IPS-15b (cell line): ENCODE data around the gene ZNF44.
"Not testable (repeated sequence)": the region's sequence is repeated elsewhere in the genome, so short reads cannot be mapped to it uniquely, and the experiment has no call there.

Source experiments
- H3K27me3 ChIP-seq: one replicate; pipeline ENCODE4 v1.6.1; 2013; ENCODE audit warnings: low read length; ENCODE audit not compliant: control insufficient read depth, insufficient read depth
- H3K36me3 ChIP-seq: one replicate; pipeline ENCODE4 v1.6.1; 2013; ENCODE audit warnings: low read length; ENCODE audit not compliant: control insufficient read depth, insufficient read depth
- H3K4me1 ChIP-seq: one replicate; pipeline ENCODE4 v1.6.1; 2013; ENCODE audit warnings: mild to moderate bottlenecking, low read length; ENCODE audit not compliant: control insufficient read depth, insufficient read depth
- H3K4me3 ChIP-seq: one replicate; pipeline ENCODE4 v1.5.1; 2013; ENCODE audit warnings: low read depth, low read length
- H3K9ac ChIP-seq: one replicate; pipeline ENCODE4 v1.6.1; 2013; ENCODE audit warnings: low read depth, mild to moderate bottlenecking, low read length
- H3K9me3 ChIP-seq: one replicate; pipeline ENCODE4 v1.6.1; 2013; ENCODE audit warnings: mild to moderate bottlenecking, low read length; ENCODE audit not compliant: control insufficient read depth, insufficient read depth

ZNF44 gene

DNA sequence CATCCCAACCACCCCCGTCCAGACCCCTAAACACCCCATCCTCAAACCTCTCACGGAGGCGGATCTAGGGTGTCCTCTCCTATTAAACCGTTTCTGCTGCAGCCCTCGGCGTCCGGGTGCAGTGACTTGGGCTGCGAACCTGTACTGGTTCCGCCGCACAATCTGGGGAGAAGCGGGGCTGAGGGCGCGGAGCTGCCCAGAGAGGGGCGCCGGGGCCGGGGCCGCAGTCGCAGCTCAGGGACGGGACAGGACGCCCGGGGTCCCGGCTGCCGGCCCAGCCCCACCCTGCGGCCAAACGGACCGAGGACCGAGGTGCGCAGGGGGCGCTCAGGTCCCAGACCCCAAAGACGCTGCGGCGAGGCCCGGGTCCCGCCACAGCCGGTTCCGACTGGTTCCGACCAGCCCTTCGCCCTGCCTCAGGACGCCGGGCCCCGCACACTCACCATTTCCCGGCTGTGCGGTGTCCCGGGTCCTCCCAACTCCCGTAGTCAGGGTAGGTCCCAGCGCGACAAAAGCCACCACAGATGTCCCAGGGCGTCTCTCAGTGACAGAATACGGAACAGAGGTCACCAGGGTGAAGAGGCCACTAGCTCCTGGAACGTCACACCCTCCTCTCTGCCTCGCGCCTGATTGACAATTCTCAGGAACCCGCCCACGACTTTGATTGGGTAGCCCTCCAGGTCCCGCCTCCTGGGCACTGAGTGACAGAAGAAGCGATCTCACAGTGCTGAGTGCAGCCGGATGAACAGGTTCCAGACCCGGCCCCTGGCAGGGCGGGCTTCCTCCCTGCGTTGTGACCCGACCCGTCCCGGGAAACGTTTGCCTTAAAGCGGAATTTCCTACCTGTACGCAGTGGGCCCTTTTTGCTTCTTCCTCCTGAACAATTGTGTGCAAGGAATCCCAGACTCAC is at the start of gene ZNF44:
ZNF44 (minus strand) TSS at position 635 of the 910 bp plus-strand sequence; CDS start at position 446, 189 bp downstream.
- Histone ChIP-seq H3K36me3 (no peaks in the 10 kb centered on the region), H3K4me1 (peaks cover 5% of the 10 kb centered on the region), H3K9ac (peak within 1 kb of the TSS; percentile 68), H3K27me3 (no peaks in the 10 kb centered on the region), H3K9me3 (no peaks in the 10 kb centered on the region), H3K4me3 (peak within 1 kb of the TSS; percentile 86)

DNA sequence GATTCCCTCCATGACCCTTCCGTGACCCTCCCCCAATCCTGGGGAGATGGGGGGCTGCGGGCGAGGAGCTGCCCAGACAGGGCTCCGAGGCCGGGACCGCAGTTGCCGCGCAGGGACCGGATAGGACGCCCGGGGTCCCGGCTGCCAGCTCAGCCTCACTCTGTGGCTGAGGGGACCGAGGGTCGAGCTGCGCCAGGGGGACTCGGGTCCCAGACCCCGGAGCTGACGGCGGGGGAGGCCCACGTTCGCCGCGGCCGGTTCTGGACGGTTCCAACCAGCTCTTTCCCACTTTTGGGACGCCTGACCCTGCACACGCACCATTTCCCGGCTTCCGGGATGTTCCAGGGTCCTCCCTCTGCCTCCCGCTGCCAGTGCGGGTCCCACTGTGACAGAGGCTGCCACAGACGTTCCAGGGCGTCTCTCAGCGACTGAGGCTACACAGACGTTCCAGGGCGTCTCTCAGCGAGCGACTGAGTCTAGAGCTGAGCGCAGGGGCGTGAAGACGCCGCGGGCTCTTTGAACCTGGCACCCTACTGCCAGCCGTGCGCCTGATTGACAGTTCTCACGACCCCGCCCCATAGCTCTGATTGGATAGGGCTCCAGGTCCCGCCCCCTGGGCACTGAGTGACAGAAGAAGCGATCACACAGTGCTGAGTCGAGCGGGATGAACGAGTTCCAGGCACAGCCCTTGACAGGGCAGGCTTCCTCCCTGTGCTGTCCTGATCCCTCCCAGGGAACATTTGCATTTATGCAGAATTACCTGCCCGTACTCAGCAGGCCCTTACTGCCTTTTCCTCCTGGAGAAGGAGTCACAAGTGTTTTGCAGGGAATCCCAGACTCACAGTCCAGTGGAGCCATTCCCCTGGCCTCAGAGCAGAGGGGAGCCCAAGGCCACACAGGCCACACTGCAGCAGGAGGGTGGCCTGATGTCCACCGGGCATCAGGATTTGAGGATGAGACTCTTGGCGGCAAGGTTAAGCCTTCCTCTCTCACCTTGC is 38.8 kb upstream of the ZNF44 start, which contains the start of gene ZNF563:
ZNF563 (minus strand) TSS at position 472 of the 998 bp plus-strand sequence; CDS start at position 321, 151 bp downstream.
- Histone ChIP-seq H3K4me3 (peak within 1 kb of the TSS; percentile 95), H3K9ac (peak within 1 kb of the TSS; percentile 85), H3K9me3 (no peaks in the 10 kb centered on the region), H3K4me1 (no peaks in the 10 kb centered on the region), H3K36me3 (no peaks in the 10 kb centered on the region), H3K27me3 (peaks cover 11% of the 10 kb centered on the region)

DNA sequence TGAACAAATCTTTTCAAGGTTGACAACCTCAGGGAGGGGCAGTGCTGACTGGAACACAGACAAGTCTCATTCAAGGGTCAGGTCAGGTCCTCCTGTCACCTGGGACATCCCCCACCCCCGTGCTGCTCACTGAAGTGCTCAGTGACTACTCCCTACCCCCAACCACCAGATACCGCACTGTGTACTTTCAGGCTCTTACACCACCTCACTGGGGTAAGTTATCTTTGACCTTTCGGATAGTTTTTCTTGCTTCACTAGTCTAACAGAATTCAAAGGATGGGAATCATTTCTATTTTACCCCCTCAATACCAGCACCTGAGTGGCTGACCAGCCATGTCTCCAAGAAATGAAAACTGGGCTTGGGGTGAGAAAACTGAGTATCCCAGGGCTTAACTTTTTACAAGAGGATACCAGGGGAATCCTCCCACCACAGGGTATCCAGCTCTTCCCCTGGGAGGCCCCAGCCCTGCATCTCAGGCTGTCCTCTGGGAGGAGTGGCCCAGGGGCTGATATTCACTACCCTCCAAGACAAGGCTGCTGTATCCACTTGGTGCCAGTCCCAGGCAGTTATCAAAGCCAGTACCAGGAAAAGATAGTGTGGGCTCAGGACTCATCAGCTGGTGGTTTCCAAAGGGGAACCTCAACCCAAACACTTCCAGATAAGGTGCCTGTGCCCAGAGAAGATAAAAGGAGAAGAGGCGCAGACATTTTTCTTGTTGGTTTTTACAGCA is 36.7 kb upstream of the ZNF44 start:
- no peaks in the 10 kb centered on the region for H3K9me3 ChIP-seq
- H3K27me3 ChIP-seq, result peaks cover 11% of the 10 kb centered on the region
- no peaks in the 10 kb centered on the region for H3K4me1 ChIP-seq
- H3K9ac ChIP-seq, result no peak overlapping the region
- no peaks in the 10 kb centered on the region for H3K36me3 ChIP-seq
- no peak overlapping the region for H3K4me3 ChIP-seq

DNA sequence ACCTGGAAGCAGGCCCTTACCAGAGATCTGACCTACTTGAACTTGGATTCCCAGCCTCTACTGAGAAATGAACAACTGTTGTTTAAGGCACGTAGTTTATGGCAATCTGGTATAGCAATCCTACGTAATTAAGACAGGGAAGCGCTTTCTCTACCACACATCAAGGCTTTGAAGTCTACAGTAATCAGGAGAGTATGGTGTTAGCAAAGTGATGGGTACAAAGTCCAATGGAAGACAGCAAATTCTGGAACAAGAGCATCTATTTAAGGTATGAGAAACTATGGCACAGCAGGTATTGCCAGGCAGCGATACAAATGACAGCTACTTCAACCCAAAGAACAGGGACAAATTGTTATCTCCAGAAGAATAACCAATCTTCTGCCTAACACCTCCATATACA is 35.7 kb upstream of the ZNF44 start:
- H3K9ac ChIP-seq, result no peak overlapping the region
- H3K36me3 ChIP-seq, result no peaks in the 10 kb centered on the region
- peaks cover 11% of the 10 kb centered on the region for H3K27me3 ChIP-seq
- no peaks in the 10 kb centered on the region for H3K4me1 ChIP-seq
- no peaks in the 10 kb centered on the region for H3K9me3 ChIP-seq
- no peak overlapping the region for H3K4me3 ChIP-seq

DNA sequence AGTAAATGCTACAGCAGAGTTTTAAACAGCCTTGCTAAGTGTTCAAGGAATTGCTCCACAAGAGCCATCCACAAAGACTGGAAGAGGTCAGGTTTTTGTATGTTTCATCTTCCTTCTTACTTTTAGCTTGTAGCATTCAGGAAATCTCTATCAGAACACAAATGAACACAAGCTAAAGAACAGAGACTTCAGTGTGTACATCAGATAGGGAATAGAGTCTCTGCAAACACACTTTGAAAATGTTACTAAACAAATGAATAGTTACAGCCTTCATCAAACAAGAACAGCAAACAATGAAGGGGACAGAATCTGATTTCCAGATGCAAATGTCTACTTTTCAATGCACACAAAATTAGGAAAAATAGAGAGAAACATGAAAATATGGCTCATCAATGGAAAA is 31.0 kb upstream of the ZNF44 start:
- no peaks in the 10 kb centered on the region for H3K9me3 ChIP-seq
- no peak overlapping the region for H3K9ac ChIP-seq
- H3K4me3 ChIP-seq, result no peak overlapping the region
- peaks cover 2% of the 10 kb centered on the region for H3K36me3 ChIP-seq
- H3K4me1 ChIP-seq, result no peaks in the 10 kb centered on the region
- H3K27me3 ChIP-seq, result no peaks in the 10 kb centered on the region

DNA sequence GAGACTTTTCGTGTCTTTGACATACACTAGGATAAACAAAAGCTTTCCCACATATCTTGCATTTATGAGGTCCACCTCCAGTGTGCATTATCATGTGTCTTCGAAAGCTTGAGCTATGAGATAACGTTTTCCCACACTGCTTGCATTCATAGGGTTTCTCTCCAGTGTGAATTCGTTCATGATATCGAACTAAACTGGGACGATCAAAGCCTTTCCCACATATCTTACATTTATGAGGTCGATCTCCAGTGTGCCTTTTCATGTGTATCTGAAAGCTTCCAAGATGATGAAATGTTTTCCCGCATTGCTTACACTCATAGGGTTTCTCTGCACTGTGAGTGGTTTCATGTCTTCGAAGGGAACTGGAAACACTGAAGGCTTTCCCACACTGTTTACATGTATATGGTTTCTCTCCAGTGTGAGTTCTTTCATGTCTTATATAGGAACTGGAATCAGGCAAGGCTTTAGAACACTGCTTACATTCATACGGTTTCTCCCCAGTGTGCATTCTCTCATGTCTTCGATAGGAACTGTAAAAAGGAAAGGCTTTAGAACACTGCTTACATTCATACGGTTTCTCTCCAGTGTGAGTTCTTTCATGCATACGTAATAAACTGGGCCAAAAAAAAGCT is 24.2 kb upstream of the ZNF44 start:
- Histone ChIP-seq H3K9me3 (peaks cover 18% of the 10 kb centered on the region), H3K36me3 (peaks cover 11% of the 10 kb centered on the region), H3K4me3 (no peak overlapping the region), H3K27me3 (no peaks in the 10 kb centered on the region), H3K4me1 (no peaks in the 10 kb centered on the region), H3K9ac (no peak overlapping the region)

DNA sequence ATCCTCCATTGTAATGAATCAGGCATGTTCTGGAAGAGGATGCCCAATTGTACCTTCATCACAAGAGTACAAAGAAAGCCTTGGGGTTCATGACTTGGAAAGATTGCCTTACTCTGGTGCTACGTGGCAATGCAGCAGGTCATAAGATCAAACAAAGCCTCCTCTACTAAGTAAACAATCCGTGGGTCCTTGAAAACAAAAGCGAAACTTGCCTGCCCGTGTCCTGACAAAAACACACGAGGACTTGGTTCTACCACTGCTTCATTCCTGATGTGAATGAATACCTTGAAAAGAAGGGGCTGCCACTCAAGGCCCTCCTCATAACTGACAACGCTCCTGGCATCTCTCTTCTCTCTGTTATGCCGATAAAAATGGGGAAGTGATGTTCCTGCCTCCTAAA is 19.9 kb upstream of the ZNF44 start:
- Histone ChIP-seq H3K4me3 (no peak overlapping the region), H3K27me3 (no peaks in the 10 kb centered on the region), H3K9me3 (peaks cover 18% of the 10 kb centered on the region), H3K9ac (no peak overlapping the region), H3K36me3 (peaks cover 5% of the 10 kb centered on the region), H3K4me1 (no peaks in the 10 kb centered on the region)

DNA sequence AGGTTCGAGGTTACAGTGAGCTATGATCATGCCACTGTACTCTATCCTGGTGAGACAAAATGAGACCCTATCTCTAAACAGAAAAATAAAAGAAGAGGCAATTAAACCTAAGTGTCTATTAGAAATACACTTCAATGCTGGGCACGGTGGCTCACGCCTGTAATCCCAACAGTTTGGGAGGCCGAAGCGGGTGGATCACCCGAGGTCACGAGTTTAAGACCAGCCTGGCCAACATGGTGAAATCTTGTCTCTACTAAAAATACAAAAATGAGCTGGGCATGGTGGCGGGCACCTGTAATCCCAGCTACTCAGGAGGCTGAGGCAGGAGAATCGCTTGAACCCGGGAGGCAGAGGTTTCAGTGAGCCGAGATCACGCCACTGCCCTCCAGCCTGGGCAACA is 14.2 kb upstream of the ZNF44 start:
- H3K36me3 ChIP-seq, H3K4me1 ChIP-seq: not testable (repeated sequence)

DNA sequence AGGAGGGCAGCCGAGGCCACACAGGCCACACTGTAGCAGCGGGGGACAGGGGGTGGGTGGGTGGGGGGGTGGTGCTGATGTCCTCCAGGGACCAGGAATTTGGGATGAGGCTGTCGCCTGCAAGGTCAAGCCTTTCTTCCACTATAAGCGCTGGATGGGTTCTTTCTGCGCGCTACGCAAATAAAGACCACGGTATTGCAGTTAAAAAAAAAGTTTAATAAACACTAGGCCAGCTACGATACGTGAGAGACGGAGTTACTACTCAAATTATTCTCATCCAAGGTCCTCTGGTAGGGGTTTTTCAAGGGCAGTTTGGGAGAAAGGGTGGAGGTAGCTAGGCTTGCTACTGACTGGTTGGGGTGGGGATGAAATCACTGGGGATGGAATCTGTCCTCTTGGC is 508 bp upstream of the ZNF44 start:
- H3K4me3 ChIP-seq, result peak overlapping the region; percentile 86

More for the DNA sequence above, 14.2 kb upstream of the ZNF44 start:
- not testable (repeated sequence) for H3K4me3 ChIP-seq, H3K9me3 ChIP-seq, H3K9ac ChIP-seq, H3K27me3 ChIP-seq

DNA sequence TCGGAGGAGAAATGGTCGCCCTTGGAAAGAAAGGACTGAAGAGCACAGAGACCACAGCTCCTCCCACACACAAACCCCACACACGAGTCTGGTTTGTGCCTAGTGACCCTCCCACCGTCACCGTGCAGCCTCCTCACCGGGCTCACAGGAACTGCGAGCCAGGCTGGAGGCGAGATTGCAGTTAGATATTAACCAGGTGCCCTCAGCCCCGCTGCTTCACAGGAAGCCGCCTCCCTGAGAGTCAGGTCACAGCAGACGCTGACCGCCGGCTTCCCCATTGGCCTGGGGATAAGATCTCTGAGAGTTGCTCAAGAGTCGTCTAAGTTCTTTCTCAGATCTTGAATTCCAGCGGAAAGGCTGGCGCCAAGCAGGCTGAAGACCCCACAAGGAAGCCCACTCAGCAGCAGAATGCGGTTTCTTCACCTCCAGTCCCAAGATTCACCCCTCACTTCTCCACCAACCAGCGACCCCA is 870 bp downstream of the ZNF44 start:
- Histone ChIP-seq H3K27me3 (no peaks in the 10 kb centered on the region), H3K4me1 (peaks cover 5% of the 10 kb centered on the region)

More for the DNA sequence above, 508 bp upstream of the ZNF44 start:
- Histone ChIP-seq H3K36me3 (no peaks in the 10 kb centered on the region), H3K4me1 (peaks cover 5% of the 10 kb centered on the region), H3K9me3 (no peaks in the 10 kb centered on the region), H3K27me3 (no peaks in the 10 kb centered on the region), H3K9ac (no peak overlapping the region)

DNA sequence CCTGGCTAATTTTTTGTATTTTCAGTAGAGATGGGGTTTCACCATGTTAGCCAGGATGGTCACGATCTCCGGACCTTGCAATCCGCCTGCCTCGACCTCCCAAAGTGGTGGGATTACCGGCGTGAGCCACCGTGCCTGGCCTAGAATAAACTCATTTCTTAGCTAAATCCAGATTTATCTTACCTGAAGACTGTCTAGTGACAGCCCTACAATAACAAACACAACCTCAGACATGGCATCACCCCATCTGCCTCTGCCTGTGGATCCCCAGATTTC is 5.0 kb downstream of the ZNF44 start:
- peaks cover 5% of the 10 kb centered on the region for H3K4me1 ChIP-seq
- H3K36me3 ChIP-seq, result no peaks in the 10 kb centered on the region
- H3K9ac ChIP-seq, result no peak overlapping the region
- H3K4me3 ChIP-seq, result no peak overlapping the region
- H3K27me3 ChIP-seq, result no peaks in the 10 kb centered on the region
- H3K9me3 ChIP-seq, result no peaks in the 10 kb centered on the region

More for the DNA sequence above, 870 bp downstream of the ZNF44 start:
- Histone ChIP-seq H3K4me3 (peak overlapping the region; percentile 86), H3K9me3 (no peaks in the 10 kb centered on the region), H3K36me3 (no peaks in the 10 kb centered on the region), H3K9ac (peak overlapping the region; percentile 68)
